ENCODE data around the gene PI4K2B. TPM values are rescaled to one million over a fixed set of nuclear protein-coding genes. Genes with fewer than 3 reads are reported as not detected.

PI4K2B gene
- total and polyA plus RNA-seq, 2 of the 8 experiments (the other 6 are each of a cell fraction or from before 2014, with no cell fraction given): 3.0 to 16.2 TPM

- TF ChIP-seq CHD7 (IDR thresholded peaks at IDR 0.05; ENCODE audit: insufficient replicate concordance, low read length) (no peak), MAX (IDR thresholded peaks at IDR 0.05) (no peak), HDAC6 (IDR thresholded peaks at IDR 0.05; ENCODE audit: low read depth, low read length) (no peak), RFX5 (IDR thresholded peaks at IDR 0.05; ENCODE audit: borderline replicate concordance, low read depth, low read length) (no peak), CEBPB (IDR thresholded peaks at IDR 0.05; ENCODE audit: low read depth, low read length) (no peak)
These were observed 79.5 kb downstream of the PI4K2B start (continued) for GRCh38 chr4:25313201-25313895.

Data from H1 (cell line).